Measurements from ENCODE around the gene SMAGP.
"Not testable (repeated sequence)": the region's sequence is repeated elsewhere in the genome, so short reads cannot be mapped to it uniquely, and the experiment has no call there.

Gene SMAGP
- total RNA-seq, result 0.25 to 3.7 (median 2.5) reads per million in 3 experiments

DNA sequence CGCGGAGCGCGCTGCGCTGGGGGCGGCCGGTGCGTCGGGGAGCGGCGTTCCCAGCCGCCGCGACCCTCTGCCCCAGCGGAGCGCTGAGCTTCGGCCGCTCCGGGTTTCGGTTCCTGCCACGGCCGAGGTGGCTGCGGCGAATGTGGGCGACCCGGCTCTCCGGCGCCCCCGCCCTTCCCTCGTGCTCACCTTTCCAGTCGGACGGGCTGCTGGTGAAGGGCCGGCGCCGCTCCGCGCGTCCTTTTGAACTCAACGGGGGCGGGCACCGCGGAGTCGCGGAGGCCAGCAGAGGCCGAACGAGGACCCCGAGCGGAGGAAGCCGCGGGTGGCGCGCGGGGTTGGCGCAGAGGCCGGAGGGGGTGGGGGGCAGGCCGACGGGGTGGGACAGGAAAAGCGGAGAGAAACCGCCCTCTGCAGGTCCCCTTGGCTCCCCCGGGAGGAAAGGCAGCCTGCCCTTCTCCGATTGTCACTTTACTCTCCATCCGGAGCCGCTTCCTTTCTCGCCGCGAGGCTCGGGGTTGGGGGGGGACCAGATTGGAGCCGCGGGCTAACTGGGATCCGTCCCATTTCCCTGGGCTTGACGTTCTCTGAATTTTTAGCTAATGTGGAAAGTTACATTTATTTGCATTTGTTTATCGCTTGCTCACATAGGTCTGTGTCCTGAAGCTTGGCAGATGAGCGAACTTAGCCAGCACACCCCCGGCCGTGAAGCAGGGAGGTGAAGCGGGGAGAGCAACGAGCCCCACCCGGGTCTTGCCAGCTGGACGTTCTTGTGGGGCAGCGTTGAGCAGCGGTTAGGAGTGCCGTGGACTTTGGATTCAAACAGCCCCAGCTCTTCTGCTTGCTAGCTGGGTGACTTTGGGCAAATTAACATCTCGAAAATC lies at the start of gene SMAGP:
SMAGP (minus strand) TSS at position 349 of the 884 bp plus-strand sequence. CDS start 1,137 bp downstream, outside the sequence.
- peak; percentile 28 for DNase-seq

DNA sequence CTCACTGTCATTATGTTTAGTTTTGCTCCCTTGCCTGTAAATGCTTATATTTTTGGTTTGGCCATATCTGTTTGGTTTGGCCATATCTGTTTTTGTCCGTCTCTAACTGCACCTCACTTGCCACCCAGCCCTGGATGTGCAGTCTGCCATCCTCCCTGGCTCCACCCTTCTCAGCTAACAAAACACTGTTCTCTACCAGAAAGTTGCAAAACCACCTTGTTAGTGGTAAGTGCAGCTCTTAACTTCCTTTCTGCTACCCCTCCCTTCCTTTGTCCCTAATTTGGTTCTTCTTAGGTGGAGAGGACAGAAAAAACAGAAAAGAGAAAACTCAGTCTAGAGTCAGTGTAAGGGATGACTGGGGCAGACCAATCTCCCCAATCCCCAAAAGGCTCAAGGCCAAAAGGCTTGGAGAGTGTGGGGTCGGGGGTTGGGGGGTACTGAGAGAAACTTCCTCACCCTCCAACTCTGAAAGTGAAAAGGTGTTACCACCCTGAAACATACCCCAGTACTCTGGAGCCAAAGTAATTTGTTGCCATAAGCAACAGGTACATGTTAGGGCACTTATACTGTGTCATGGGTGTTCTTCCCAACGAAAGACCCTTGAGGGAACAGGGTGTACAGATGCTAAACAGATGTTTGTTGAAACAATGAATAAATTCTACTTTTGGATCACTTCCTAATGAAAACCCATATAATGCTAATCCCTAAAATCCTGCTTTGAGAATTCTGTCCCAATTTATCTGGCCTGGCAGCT lies 48.8 kb upstream of the SMAGP start:
- DNase-seq, result peak; percentile 74

DNA sequence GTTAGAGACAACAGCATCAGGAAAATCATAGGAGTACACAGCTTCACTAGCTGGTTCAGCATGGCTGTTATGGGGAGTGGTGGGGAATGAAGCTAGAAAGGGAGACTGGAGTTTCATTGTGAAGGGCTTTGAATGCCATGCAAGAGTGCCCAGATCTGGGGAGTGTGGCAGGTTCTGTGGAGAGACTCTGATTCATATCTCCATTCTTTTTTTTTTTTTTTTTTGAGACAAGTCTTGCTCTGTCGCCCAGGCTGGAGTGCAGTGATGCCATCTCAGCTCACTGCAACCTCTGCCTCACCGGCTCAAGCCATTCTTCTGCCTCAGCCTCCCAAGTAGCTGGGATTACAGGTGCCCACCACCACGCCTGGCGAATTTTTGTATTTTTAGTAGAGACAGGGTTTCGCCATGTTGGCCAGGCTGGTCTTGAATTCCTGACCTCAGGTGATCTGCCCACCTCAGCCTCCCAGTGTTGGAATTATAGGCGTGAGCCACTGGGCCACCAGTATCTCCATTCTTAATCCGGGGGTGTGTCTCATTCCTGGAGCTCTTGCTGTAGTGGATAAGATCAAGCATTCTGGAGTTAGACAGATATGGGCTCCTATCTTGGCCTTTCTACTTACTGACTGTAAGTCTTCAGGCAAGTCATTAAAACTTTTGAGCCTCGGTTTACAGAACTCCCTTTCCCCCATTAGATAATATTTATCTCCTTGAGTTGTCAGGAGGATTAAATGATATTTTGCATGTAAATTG lies 48.0 kb upstream of the SMAGP start:
- DNase-seq, result not testable (repeated sequence)

GRCh38 chr12:51311389-51311788 lies 41.2 kb upstream of the SMAGP start:
- DNase-seq, result no peak

GRCh38 chr12:51307655-51308593 lies 37.7 kb upstream of the SMAGP start:
- no peak for DNase-seq

DNA sequence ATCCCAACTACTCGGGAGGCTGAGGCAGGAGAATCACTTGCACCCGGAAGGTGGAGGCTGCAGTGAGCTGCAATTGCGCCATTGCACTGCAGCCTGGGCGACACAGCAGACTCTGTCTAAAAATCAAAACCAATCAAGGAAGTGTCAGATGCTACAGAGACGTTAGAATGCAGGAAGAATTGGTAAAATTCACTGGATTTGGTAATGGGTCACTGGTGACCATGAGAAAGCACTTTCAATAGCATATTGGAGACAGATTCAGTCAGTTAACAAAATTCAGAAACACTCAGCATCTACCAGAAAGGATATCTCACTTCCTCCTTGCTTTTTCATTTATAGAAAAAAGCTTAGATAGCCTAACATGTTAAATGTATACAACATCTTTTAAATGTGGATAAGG lies 36.3 kb upstream of the SMAGP start:
- DNase-seq, result no peak

- DNase-seq, result not testable (repeated sequence)
These were observed 30.6 kb upstream of the SMAGP start for GRCh38 chr12:51300768-51301167.

DNA sequence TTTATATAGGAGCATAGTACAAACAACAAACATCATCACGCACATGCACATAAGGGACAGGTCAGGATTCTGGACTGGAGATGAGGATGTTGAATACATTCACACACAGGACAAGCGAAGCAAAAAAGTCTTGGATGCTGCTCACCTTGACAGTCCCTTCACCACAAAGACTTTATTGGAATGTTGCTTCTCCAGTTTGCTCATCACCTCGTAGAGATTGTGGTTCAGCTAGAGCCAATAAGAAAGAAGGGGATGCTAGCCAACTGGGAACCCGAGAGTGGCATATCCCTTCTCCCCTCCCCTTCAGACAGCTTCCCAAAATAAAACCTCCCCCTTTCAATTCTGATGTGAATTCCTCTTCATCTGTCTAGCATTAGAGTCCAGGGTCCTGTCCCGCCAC lies 25.4 kb upstream of the SMAGP start:
- no peak for DNase-seq

GRCh38 chr12:51294097-51294496 lies 23.9 kb upstream of the SMAGP start:
- DNase-seq, result not testable (repeated sequence)

DNA sequence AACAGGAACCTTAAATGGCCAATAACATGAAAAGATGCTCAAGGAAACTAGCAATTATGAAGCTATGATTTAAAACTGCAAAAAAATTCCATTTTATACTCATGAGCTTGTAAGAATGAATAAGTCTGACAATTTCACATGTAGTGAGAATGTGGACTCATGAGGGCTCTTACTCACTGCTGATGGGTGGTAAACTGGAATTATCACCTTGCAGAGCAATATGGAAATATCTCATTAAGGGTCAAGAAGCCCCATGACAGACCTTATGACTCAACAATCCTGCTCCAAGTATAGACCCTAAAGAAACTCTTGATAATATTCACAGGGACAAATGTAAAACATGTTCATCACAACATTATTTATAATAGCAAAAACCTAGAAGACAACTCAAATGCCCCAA lies 23.5 kb upstream of the SMAGP start:
- no peak for DNase-seq

DNA sequence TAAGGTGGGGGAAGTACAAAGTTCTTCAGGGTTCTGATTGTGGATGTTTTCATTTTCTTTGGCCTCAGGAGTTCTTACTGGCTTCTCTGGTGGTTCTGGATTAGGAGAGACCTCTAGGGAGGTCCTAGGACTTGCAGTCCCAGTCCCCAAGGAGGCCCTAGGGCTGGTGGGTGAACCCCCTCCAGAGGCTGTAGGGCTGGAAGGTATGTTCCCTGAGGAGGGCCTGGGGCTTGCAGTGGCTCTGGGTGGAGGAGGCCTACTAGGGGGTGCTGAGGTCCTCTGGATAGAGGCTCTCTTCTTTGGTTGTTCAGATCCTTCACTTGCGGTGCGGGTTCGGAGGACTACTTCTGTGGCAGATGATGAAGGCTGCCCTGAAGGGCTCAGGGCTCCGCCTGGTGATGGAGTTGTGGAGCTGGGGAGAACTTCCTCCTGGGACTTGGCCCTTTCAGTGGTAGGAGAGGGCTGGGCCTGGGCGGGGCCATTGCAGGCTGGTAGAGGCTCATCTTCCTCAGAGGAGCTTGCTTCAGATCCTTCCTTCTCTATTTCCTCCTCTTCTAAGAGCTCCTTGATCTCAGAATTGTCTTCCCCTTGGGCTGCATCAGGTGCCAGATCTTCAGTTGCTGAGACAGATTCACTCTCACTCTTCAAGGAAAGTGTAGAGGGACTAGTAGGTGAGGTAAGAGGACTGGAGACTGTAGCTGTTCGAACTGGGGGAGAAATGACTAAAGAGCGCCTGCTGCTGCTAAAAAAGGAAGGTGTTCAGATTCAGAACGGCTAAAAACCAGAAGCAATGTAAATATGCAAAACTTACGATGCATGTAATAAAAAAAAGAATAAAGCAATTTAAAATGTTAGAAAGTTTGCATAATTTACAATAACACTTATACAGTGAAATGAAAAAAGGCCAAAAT lies 21.6 kb upstream of the SMAGP start:
- DNase-seq, result not testable (repeated sequence)

DNA sequence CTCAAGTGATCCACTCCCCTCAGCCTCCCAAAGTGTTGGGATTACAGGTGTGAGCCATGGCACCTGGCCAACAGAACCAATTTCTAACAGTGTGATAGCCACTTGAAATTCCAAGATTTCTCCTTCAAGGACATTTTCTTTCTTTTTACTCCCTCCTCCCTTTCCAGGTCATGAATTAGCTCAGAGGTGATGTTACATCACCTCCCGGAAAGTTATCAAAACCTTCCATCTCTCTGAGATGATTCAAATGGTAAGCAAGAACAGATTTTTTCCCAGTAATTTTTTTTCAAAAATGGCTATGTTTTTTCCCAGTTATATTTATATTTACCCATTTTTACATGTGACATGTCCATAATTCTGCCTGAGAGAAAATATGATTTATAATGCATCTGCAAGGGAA lies 15.6 kb upstream of the SMAGP start:
- no peak for DNase-seq

DNA sequence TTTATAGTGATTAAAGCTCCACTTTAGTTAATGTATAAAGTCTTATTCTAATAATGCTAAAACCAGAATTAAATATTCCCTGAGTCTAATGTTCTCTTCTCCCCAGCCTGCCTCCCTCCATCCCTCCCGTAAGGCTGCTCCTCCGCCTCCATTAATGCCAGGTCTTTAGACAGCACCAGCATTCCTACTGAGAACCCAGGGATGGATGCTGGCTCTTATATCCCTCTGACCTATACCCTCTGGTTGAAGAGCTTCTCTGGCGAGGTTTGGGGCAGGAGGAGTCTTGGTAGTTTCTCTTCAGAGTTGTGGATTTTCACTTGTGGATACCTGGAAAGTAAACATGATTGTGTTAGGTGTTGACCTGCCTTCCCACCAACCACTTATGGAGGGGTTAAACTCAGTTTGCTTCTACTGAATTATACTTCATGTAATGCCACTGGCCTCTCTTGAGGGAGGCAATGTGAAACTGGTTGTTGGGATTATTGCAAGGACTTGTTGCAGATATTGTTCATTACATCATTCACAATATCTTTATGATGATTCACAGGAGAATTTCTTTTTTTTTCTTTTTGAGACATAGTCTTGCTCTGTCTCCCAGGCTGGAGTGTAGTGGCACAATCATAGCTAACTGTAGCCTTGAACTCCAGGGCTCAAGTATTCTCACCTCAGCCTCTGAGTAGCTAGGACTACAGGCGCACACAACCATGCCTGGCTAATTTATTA lies 11.1 kb upstream of the SMAGP start:
- DNase-seq, result no peak

GRCh38 chr12:51275088-51275487 lies 4.9 kb upstream of the SMAGP start:
- no peak for DNase-seq

DNA sequence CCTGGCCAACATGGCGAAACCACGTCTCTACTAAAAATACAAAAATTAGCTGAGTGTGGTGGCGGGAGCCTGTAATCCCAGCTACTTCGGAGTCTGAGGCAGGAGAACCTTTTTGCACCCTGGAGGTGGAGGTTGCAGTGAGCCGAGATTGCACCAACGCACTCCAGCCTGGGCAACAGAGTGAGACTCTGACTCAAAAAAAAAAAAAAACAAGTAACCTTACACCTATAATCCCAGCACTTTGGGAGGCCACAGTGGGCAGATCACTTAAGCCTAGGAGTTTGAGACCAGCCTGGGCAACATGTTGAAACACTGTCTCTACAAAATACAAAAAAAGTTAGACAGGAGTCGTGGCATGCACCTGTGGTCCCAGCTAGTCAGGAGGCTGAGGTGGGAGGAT lies 2.6 kb upstream of the SMAGP start:
- DNase-seq, result not testable (repeated sequence)

DNA sequence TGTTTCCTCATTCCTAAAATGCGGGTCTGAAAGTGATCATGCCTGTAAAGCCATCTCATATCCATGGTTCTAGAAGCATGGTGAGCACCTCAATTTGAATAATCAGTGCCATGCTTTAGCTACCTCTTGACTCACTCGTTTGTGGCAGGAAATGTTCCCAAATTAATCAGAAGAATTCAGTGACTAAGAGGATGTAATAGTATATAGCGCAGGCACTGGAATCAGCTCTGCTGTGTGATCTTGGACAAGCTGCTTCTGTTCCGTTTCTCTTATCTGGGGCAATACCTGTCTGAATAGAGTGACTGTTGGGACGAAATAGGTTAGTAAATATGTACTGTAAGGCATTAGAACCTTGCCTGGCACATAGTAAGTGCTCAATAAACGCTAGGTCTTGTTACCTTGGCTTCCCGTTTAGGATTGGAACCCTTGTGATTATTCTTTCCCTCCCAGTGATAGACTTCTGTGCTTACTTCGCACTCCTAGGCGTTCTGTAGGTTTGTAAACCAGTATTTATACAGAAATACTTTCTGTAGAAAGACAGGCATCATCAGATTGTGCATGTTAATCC lies 820 bp upstream of the SMAGP start:
- no peak for DNase-seq

DNA sequence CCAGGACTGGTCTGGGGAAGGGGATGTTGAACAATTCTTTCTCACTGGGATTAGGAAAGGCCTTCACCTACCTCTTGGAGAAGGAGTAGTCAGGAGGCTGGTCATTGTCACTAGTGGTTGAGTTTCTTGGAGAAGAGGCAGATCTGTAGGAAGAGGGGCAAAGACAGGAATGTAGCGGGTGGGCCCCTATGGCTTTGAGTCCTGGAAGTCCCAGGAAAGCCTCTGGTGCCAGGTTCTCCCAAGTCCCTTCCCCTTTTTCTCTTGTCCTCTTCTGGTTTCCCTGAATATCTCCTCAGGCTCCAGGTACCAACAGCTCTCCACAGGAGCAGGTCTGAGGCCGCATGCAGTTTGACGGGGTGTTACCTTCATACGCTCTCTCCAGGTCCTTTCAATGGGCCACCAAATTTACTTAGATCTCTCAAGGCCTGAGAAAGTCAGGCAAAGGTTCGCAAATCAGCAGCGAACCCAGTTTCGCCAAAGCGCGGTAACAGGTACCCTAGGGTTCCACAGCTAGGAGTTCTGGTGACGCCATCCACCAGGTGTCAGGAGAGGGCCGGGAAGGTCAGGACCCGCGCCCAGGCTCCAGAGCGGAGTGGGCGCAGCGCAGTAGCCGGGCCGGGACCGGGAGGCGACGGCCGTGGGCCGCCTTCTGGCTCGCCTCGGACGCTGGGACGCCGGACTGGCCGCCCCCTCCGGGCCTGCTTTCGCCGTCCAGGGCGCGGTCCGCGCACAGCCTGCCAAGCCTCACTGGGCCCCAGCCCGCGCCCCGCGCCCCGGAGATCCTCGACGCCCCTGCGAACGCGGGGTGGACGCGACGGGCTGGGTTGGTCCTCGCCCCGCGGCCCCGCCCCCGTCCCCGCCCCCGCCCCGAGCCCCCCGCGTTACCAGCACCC lies 795 bp downstream of the SMAGP start:
- peak; percentile 43 for DNase-seq

DNA sequence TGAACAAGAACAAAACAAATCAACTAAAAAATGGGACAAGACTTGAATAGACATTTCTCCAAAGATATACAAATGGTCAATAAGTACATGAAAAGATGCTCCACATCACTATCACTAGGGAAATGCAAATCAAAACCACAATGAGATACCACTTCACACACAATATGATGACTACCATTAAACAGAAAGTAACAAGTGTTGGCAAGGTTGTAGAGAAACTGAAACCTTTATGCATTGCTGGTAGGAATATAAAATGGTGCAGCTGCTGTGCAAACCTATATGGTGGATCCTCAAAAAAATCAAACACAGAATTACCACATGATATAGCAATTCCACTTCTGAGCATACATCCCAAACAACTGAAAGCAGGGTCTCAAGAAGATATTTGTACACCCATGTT lies 5.2 kb downstream of the SMAGP start:
- peak; percentile 49 for DNase-seq

DNA sequence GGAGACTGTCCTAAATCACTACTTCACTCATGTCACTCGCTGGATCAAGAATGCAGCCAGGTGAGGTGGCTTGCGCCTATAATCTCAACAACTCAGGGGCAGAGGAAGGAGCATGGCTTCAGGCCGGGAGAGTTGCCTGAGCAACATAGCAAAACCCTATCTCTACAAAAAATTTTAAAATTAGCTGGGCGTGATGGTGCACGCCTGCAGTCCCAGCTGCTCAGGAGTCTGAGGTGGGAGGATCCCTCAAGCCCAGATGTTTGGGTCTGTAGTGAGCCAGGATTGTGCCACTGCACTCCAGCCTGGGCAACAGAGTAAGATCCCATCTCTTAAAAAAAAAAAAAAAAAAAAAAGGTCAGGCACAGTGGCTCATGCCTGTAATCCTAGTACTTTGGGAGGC lies 5.9 kb downstream of the SMAGP start:
- DNase-seq, result no peak
